Measurements from ENCODE around the gene KPNA6.

DNA sequence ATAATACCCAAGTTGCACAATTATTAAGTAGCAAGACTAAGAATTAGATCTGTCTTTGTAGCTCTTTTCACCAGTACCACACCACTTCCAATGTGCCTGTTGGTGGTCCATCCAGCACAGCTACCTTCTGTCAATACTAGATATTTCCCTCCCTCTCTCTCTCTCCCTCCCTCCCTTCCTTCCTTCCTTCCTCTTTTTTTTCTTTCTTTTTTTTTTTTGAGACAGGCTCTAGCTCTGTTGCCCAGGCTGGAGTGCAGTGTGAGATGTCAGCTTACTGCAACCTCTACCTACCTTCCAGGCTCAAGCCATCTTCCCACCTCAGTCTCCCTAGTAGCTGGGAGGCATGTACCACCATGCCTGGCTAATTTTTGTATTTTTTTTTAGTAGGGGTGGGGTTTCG, 21.1 kb downstream of the KPNA6 start:
- TF ChIP-seq, protein P1, sequence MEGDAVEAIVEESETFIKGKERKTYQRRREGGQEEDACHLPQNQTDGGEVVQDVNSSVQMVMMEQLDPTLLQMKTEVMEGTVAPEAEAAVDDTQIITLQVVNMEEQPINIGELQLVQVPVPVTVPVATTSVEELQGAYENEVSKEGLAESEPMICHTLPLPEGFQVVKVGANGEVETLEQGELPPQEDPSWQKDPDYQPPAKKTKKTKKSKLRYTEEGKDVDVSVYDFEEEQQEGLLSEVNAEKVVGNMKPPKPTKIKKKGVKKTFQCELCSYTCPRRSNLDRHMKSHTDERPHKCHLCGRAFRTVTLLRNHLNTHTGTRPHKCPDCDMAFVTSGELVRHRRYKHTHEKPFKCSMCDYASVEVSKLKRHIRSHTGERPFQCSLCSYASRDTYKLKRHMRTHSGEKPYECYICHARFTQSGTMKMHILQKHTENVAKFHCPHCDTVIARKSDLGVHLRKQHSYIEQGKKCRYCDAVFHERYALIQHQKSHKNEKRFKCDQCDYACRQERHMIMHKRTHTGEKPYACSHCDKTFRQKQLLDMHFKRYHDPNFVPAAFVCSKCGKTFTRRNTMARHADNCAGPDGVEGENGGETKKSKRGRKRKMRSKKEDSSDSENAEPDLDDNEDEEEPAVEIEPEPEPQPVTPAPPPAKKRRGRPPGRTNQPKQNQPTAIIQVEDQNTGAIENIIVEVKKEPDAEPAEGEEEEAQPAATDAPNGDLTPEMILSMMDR (IDR thresholded peaks at IDR 0.05), result no peak
- TF ChIP-seq POLR2A (IDR thresholded peaks at IDR 0.05), result no peak
